Fibroblast of skin of right quadriceps (primary cell): ENCODE data around the gene GOPC.
"Not testable (repeated sequence)": the region's sequence is repeated elsewhere in the genome, so short reads cannot be mapped to it uniquely, and the experiment has no call there.

Experiments used
- DNase-seq: peaks from one replicate; pipeline ENCODE4 v3.0.0-alpha.2; 2013

GOPC gene

GRCh38 chr6:117547688-117548621, 54.4 kb downstream of the GOPC start:
- DNase-seq = peak; percentile 31

DNA sequence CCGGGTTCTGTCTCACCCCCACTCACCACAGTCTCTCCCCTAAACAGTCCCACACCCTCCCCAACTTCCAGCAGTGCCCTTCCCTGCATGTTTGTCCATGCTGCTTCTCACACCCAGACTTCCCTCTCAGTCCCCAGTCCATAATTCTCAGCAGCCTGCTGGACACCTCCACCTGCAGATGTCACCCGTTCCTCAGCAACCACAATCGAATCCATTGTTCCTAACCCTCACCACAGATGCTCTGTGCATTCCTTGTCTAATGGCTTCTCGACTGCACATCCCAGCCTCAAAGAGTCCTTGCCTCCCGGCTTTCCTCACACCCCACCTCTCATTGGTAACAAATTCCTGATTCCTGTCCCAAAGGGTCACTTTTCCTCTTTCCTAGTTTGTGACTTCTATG, 55.6 kb downstream of the GOPC start:
- DNase-seq = no peak

DNA sequence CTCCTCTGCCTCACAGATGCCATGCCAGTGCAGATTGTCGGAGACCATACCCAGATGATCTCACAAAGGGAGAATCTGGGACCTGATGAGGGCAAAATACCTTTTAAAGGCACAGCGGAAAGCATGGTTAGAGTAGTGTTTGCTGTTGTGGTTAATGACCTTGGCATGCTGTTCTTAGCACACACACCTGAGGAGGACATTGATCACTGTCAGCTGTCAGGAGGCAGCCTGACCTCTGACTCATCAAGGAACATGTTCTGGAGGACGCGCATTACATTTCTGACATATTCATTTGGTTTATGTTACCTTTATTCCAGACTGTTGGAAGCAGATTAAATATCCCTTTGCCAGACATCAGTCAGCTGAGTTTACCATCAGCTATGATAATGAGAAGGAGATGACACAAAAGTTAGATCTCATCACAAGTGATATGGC, 57.1 kb downstream of the GOPC start:
- DNase-seq = no peak

DNA sequence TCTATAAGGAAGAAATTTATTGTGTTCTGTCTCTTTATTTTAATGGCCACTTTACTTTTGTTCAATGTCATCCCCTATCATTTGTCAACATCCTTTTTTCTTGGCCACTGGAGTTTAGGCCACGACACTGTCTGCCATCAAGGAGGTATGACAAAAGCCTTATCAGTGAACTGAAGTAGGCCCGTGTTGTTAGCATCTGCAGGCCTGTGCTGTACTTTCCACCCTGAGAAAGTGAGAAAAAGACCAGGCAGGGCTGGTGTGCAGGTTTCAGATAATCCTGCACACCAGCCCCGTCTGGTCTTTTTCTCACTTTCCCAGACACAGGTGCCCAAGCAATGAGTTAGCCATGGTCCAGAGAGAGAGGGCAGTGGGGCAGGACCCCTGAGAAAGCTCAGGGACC, 57.6 kb downstream of the GOPC start:
- DNase-seq = no peak

- DNase-seq = no peak
These were observed 59.8 kb downstream of the GOPC start for GRCh38 chr6:117542493-117542892.

GRCh38 chr6:117540670-117541069, 61.6 kb downstream of the GOPC start:
- DNase-seq = no peak

DNA sequence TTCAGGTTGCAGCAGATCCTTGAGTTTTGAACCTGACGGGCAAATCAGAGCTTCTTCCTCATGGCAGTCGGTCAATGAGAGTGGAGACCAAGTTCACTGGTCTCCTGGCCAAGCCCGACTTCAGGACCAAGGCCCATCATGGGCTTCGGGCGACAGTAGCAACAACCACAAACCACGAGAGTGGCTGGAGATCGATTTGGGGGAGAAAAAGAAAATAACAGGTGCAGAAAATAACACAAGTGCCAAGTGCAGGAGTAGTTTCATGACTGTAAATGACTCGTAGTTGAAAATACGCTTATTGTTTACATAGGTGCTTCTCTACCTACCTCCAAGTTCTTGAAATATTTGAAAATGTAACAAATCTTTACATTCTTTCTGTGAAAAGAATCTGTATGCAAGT, 63.7 kb downstream of the GOPC start:
- no peak for DNase-seq

GRCh38 chr6:117536317-117536716, 66.0 kb downstream of the GOPC start:
- peak; percentile 52 for DNase-seq

DNA sequence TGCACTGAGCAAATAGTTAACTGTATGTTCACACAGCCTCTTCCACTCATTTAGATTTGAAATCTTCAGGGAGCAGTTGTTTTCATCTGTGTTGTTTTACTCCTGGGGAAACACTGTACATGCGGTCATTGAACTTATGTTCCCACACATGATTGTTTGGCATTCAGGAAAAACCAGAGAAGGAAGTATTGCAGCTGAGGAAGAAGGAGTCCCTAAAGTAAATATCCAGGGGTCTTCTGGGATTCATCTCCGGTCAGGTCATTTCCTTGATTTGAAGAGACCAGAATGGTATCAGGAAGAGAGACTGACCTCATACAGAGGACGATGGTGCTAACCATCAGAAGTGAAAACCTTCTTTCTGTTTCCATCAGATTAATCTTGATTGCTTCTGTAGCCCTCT, 67.3 kb downstream of the GOPC start:
- DNase-seq = no peak

- no peak for DNase-seq
These were observed 68.5 kb downstream of the GOPC start for GRCh38 chr6:117533775-117534174.

GRCh38 chr6:117531809-117532725, 70.2 kb downstream of the GOPC start:
- no peak for DNase-seq

- DNase-seq = peak; percentile 38
These were observed 71.0 kb downstream of the GOPC start for GRCh38 chr6:117531346-117531745.

DNA sequence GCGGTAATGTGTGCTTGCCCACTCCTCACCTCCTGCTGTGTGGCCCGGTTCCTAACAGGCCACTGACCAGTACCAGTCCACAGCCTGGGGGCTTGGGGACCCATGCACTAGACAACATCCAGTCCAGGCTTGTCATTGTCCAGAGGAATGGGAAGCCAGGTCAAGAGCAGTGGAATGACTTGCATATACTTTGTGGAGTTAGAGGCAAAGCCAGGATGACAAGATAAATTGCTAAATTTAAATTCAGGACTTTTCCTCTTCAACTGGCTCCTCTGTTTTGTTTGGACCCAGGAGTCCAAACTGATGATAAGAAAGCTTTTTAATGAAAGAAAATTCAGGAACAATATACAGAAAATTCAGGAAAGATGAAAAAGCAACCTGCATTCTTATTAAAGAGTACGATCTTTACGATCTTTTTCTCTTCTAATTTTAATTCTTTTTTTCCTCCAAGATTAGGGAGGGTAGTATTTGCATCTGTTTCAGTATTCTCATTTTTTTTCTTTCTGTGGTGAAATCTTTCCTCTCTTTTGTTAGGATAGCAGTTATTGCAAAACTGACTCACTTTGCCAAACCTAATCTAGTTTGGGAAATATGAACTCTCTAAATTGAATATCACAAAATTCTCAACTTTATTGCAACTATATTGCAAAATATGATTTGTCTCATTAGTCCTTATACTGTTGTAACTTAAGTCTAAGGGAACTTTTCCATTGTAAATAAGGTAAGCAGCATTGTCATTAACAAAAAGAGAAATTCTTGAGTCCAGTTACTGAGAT, 71.7 kb downstream of the GOPC start:
- no peak for DNase-seq

DNA sequence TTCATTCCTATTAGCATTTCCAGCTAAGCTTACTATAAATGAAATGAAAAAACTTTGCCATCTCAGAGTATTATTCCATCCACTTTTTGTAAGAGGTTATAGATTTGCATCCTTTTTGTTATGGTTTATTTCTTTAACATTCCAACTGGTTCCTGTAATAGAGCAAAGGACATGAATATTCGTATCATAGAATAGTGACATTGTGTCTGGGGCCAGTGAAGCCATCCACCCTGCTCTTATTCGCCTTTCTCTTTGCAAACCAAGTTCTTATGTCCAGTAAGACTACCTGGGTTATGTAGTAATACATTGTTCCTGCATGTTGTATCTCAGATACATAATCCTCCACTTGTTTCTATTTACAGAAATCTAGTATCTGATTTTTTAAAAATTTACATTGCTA, 76.7 kb downstream of the GOPC start:
- DNase-seq = no peak

DNA sequence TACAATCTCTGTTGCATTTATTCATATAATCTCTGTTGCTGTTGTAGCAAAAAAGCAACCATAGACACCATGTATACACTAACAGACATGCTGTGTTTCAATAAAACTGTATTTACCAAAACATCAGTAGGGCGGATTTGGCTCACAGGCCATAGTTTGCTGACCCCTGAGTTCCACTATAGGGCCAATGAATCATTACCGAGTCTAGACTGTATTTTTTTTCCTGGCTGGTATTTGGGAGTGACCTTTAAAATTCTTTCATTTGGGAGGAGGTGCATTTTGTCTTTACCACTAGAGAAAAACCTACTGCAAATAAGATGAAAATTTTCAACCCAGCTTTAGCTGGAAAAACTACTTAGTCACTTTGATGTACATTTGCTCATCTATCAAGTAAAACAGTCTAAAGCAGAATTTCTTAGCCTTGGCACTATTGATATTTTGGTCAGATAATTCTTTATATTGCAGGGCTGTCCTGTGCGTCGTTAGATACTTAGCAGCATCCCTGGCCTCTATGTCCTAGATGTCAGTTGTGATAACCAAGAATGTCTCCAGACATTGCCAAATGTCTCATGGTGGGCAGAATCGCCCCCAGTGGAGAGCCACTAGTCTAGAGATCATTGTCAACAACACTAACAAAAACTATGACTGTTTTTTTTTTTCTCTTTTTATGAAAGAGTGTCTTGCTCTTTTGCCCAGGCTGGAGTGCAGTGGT, 80.4 kb downstream of the GOPC start:
- DNase-seq = no peak

DNA sequence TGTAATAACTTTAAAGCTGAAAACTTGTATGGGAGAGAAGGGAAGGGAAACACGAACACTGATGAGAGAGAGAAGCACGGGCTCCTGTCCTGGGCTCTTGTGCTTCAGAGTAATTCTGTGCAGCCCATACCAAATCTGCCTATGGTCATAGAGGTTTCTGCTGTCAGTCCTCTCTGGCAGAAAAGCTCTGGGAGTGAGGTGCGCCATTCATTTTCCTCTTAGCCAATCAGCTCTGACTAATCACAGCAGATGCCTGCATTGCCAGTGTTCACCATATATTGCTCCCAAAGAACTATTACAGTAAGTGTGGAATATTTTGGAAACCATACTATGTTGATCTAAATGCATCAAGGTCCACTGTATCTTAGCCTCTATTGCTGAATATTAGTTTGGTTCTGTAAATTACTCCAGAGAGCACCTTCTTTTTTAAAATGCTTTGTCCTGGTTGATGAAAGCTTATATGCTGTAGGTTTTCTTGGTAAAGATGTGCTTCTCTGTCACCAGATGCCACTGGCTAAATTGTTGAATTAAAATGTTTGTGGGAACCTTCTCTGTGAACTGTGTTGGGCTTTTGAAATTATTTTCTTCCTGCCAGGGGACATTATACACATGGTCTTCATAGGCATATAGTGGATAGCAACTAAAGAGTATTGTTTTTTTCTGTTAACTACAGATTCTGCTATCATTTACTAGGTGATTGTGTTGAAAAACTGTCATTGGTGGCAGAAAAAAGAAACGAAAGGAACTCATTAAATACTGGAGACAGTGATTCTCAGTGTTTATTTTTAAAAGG, 81.5 kb downstream of the GOPC start:
- DNase-seq = no peak

DNA sequence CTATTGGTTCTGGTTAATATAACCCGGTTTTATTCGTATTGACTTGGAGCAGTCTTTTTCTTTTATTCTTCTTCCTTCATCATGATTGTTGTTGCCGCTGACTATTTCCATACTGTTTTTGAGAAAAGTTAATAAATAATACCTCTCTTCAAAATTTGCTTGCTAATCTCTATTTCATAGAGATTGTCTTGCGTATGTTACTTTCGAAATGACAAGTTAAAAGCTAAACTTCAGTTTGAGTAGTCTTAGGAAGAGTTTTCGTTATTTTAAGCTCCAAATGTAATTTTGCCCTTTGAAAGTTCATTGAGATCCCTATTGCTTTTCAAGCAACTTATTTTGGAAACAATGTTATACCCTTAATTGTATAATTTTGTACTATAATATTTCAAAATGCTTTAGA, 83.4 kb downstream of the GOPC start:
- DNase-seq = no peak

- not testable (repeated sequence) for DNase-seq
These were observed 84.3 kb downstream of the GOPC start for GRCh38 chr6:117517995-117518394.

GRCh38 chr6:117515326-117515725, 87.0 kb downstream of the GOPC start:
- DNase-seq = no peak

DNA sequence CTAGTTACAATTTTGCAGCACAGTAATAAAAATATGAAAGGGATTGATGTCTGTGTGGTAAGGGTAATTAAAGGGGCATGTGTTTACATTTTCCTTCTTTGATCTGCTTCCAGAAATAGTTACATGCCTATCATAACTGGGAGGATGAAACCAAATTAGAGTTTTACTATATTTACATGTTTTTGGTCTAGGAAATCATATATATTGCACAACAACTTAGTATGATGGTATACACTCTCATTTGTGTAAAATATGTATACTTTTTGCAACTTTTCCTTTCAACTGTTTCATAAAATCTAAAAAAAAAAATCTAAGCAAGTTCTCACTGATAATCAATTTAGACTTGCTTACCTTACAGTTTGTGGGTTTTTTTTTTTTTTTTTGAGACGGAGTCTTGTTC, 87.7 kb downstream of the GOPC start:
- peak; percentile 25 for DNase-seq

GRCh38 chr6:117513778-117514365, 88.4 kb downstream of the GOPC start:
- peak; percentile 24 for DNase-seq
